Activated naive CD4-positive, alpha-beta T cell treated with anti-CD3 and anti-CD28 coated beads, Interleukin-2, amount 10 ng/mL, durations not matched to agents 7 days and 5 days (primary cell): ENCODE results near the gene HMCN2.
"Not testable (repeated sequence)": the region's sequence is repeated elsewhere in the genome, so short reads cannot be mapped to it uniquely, and the experiment has no call there.

Source experiments
- CTCF ChIA-PET: fragments of 350-600 bp; sonication (Branson Sonifier 250); formaldehyde crosslinking; loops from one replicate; lab custom pipeline; 2021; ENCODE audit warnings: antibody characterized with exemption; lab: Charles Lee
- DNase-seq: peaks from one replicate; pipeline ENCODE4 v3.0.0-alpha.2; 2020
- H3K27ac Mint-ChIP-seq: one replicate; pipeline ENCODE4 v1.8.0; 2021; ENCODE audit warnings: mild to moderate bottlenecking, moderate library complexity, mixed read lengths
- H3K27me3 Mint-ChIP-seq: one replicate; pipeline ENCODE4 v1.8.0; 2021; ENCODE audit warnings: mild to moderate bottlenecking, mixed read lengths
- H3K36me3 Mint-ChIP-seq: one replicate; pipeline ENCODE4 v1.8.0; 2021; ENCODE audit warnings: mixed read lengths
- H3K4me1 Mint-ChIP-seq: one replicate; pipeline ENCODE4 v1.8.0; 2021; ENCODE audit warnings: mixed read lengths
- H3K4me3 Mint-ChIP-seq: one replicate; pipeline ENCODE4 v1.8.0; 2021; ENCODE audit warnings: mild to moderate bottlenecking, moderate library complexity, mixed read lengths
- H3K9me3 Mint-ChIP-seq: one replicate; pipeline ENCODE4 v1.8.0; 2021; ENCODE audit warnings: mixed read lengths

HMCN2 gene

GRCh38 chr9:130264414-130265350 is 878 bp upstream of the HMCN2 start:
- Mint-ChIP-seq H3K36me3 (no peaks in the 10 kb centered on the region), H3K27ac (no peak overlapping the region), H3K9me3 (no peaks in the 10 kb centered on the region), H3K27me3 (peaks cover 91% of the 10 kb centered on the region), H3K4me1 (no peaks in the 10 kb centered on the region), H3K4me3 (no peak overlapping the region)
- no peak for DNase-seq
- CTCF ChIA-PET: interaction anchor here (1.1 kb wide), 1 partner anchor 18 kb away, joined by 4 read pairs; no protein-coding TSS in a partner anchor

- no peaks in the 10 kb centered on the region for H3K4me1 Mint-ChIP-seq
- H3K27me3 Mint-ChIP-seq: peaks cover 84% of the 10 kb centered on the region
- H3K9me3 Mint-ChIP-seq: no peaks in the 10 kb centered on the region
- DNase-seq: no peak
- no peak overlapping the region for H3K27ac Mint-ChIP-seq
- no peak overlapping the region for H3K4me3 Mint-ChIP-seq
- CTCF ChIA-PET: no interaction called here
- H3K36me3 Mint-ChIP-seq: no peaks in the 10 kb centered on the region
Observed at GRCh38 chr9:130266236-130267098, 907 bp downstream of the HMCN2 start.

GRCh38 chr9:130267930-130268329 is 2.4 kb downstream of the HMCN2 start:
- CTCF ChIA-PET: no interaction called here
- H3K27ac Mint-ChIP-seq: no peak overlapping the region
- H3K9me3 Mint-ChIP-seq: no peaks in the 10 kb centered on the region
- H3K4me1 Mint-ChIP-seq: no peaks in the 10 kb centered on the region
- H3K27me3 Mint-ChIP-seq: peaks cover 76% of the 10 kb centered on the region
- H3K4me3 Mint-ChIP-seq: no peak overlapping the region
- H3K36me3 Mint-ChIP-seq: no peaks in the 10 kb centered on the region
- DNase-seq: no peak

- no peaks in the 10 kb centered on the region for H3K9me3 Mint-ChIP-seq
- H3K27ac Mint-ChIP-seq: no peak overlapping the region
- H3K27me3 Mint-ChIP-seq: peaks cover 68% of the 10 kb centered on the region
- no peak overlapping the region for H3K4me3 Mint-ChIP-seq
- CTCF ChIA-PET: no interaction called here
- no peak for DNase-seq
- no peaks in the 10 kb centered on the region for H3K4me1 Mint-ChIP-seq
- H3K36me3 Mint-ChIP-seq: no peaks in the 10 kb centered on the region
Observed at GRCh38 chr9:130268521-130269211, 3.1 kb downstream of the HMCN2 start.

- H3K27ac Mint-ChIP-seq: no peak overlapping the region
Observed at GRCh38 chr9:130271473-130271872, 5.9 kb downstream of the HMCN2 start.

GRCh38 chr9:130275156-130275555 is 9.6 kb downstream of the HMCN2 start:
- no peak overlapping the region for H3K27ac Mint-ChIP-seq
- H3K4me1 Mint-ChIP-seq: no peaks in the 10 kb centered on the region
- H3K36me3 Mint-ChIP-seq: no peaks in the 10 kb centered on the region
- H3K4me3 Mint-ChIP-seq: no peak overlapping the region
- no peak for DNase-seq
- CTCF ChIA-PET: no interaction called here
- no peaks in the 10 kb centered on the region for H3K9me3 Mint-ChIP-seq
- H3K27me3 Mint-ChIP-seq: peaks cover 31% of the 10 kb centered on the region

More at GRCh38 chr9:130271473-130271872, 5.9 kb downstream of the HMCN2 start:
- no peak for DNase-seq
- Mint-ChIP-seq H3K4me1 (no peaks in the 10 kb centered on the region), H3K4me3 (no peak overlapping the region), H3K27me3 (peaks cover 53% of the 10 kb centered on the region), H3K36me3 (no peaks in the 10 kb centered on the region), H3K9me3 (no peaks in the 10 kb centered on the region)
- CTCF ChIA-PET: no interaction called here

- Mint-ChIP-seq H3K4me1 (no peaks in the 10 kb centered on the region), H3K27ac (no peak overlapping the region), H3K4me3 (no peak overlapping the region), H3K27me3 (peaks cover 23% of the 10 kb centered on the region), H3K9me3 (no peaks in the 10 kb centered on the region), H3K36me3 (no peaks in the 10 kb centered on the region)
- CTCF ChIA-PET: no interaction called here
- no peak for DNase-seq
Observed at GRCh38 chr9:130276121-130276520, 10.6 kb downstream of the HMCN2 start.

GRCh38 chr9:130276955-130277354 is 11.4 kb downstream of the HMCN2 start:
- Mint-ChIP-seq H3K4me1 (no peaks in the 10 kb centered on the region), H3K9me3 (no peaks in the 10 kb centered on the region), H3K27ac (no peak overlapping the region), H3K27me3 (peaks cover 23% of the 10 kb centered on the region), H3K4me3 (no peak overlapping the region), H3K36me3 (no peaks in the 10 kb centered on the region)
- DNase-seq: no peak
- CTCF ChIA-PET: no interaction called here

- H3K27me3 Mint-ChIP-seq: peaks cover 24% of the 10 kb centered on the region
- CTCF ChIA-PET: not testable (repeated sequence)
Observed at GRCh38 chr9:130277525-130277924, 12.0 kb downstream of the HMCN2 start.

GRCh38 chr9:130283539-130284248 is 18.1 kb downstream of the HMCN2 start:
- H3K4me3 Mint-ChIP-seq: no peak overlapping the region
- H3K27ac Mint-ChIP-seq: no peak overlapping the region
- DNase-seq: no peak
- no peaks in the 10 kb centered on the region for H3K36me3 Mint-ChIP-seq
- H3K27me3 Mint-ChIP-seq: peaks cover 31% of the 10 kb centered on the region
- H3K9me3 Mint-ChIP-seq: no peaks in the 10 kb centered on the region
- CTCF ChIA-PET: interaction anchor here (1.2 kb wide), 1 partner anchor 177 kb away, joined by 4 read pairs; no protein-coding TSS in a partner anchor
- H3K4me1 Mint-ChIP-seq: no peaks in the 10 kb centered on the region

More at GRCh38 chr9:130277525-130277924, 12.0 kb downstream of the HMCN2 start:
- not testable (repeated sequence) for H3K27ac Mint-ChIP-seq, H3K36me3 Mint-ChIP-seq, H3K4me1 Mint-ChIP-seq, H3K4me3 Mint-ChIP-seq, DNase-seq, H3K9me3 Mint-ChIP-seq

- Mint-ChIP-seq H3K27me3 (peaks cover 35% of the 10 kb centered on the region), H3K27ac (no peak overlapping the region), H3K4me1 (no peaks in the 10 kb centered on the region), H3K9me3 (no peaks in the 10 kb centered on the region), H3K36me3 (no peaks in the 10 kb centered on the region), H3K4me3 (no peak overlapping the region)
- no peak for DNase-seq
- CTCF ChIA-PET: interaction anchor here (1.2 kb wide), 1 partner anchor 177 kb away, joined by 4 read pairs; no protein-coding TSS in a partner anchor
Observed at GRCh38 chr9:130284249-130284625, 18.7 kb downstream of the HMCN2 start.

- H3K36me3 Mint-ChIP-seq: no peaks in the 10 kb centered on the region
- H3K27ac Mint-ChIP-seq: no peak overlapping the region
- H3K27me3 Mint-ChIP-seq: peaks cover 40% of the 10 kb centered on the region
- CTCF ChIA-PET: interaction anchor here (1.2 kb wide), 1 partner anchor 178 kb away, joined by 4 read pairs; no protein-coding TSS in a partner anchor
- no peaks in the 10 kb centered on the region for H3K4me1 Mint-ChIP-seq
- H3K9me3 Mint-ChIP-seq: no peaks in the 10 kb centered on the region
- DNase-seq: no peak
- H3K4me3 Mint-ChIP-seq: no peak overlapping the region
Observed at GRCh38 chr9:130284690-130285089, 19.1 kb downstream of the HMCN2 start.

- Mint-ChIP-seq H3K36me3 (no peaks in the 10 kb centered on the region), H3K27ac (no peak overlapping the region), H3K4me1 (no peaks in the 10 kb centered on the region), H3K27me3 (peaks cover 45% of the 10 kb centered on the region), H3K4me3 (no peak overlapping the region), H3K9me3 (no peaks in the 10 kb centered on the region)
- CTCF ChIA-PET: no interaction called here
- DNase-seq: no peak
Observed at GRCh38 chr9:130285271-130285670, 19.7 kb downstream of the HMCN2 start.
